HL-60/S4 treated with phorbol 12-myristate 13-acetate at 8.2 ng/mL for 4 days and 3 days (cell line): Measurements from ENCODE around the gene DCTN2.
"Not testable (repeated sequence)": the region's sequence is repeated elsewhere in the genome, so short reads cannot be mapped to it uniquely, and the experiment has no call there.

ENCODE experiments used
- in situ Hi-C: fragments of 300-500 bp; cut with MboI; formaldehyde crosslinking; loops from 2 replicates; pipeline ENCODE4 v1.15.0; 2022; ENCODE audit warnings: low sequenced_read_pairs

Gene DCTN2

DNA sequence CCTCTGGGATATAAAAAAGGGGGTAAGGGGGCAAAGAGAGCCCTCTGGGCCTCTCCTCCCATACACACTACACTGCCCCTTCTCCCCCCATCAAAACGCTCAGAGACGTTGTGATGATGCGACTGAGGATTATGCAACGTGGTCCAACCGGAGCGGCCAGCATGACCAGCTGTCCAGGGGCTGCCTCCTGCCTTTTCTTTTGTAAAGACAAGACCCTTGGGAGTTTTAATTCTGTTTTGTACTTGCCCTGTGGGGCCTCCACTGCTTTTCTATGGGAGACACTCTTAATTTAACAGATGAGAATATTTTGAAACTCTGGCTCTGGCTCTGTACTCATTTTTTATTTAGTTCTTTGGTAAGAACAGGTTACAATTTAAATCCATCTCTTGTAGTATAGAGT, 17.2 kb downstream of the DCTN2 start:
- in situ Hi-C loops = no loop called here

DNA sequence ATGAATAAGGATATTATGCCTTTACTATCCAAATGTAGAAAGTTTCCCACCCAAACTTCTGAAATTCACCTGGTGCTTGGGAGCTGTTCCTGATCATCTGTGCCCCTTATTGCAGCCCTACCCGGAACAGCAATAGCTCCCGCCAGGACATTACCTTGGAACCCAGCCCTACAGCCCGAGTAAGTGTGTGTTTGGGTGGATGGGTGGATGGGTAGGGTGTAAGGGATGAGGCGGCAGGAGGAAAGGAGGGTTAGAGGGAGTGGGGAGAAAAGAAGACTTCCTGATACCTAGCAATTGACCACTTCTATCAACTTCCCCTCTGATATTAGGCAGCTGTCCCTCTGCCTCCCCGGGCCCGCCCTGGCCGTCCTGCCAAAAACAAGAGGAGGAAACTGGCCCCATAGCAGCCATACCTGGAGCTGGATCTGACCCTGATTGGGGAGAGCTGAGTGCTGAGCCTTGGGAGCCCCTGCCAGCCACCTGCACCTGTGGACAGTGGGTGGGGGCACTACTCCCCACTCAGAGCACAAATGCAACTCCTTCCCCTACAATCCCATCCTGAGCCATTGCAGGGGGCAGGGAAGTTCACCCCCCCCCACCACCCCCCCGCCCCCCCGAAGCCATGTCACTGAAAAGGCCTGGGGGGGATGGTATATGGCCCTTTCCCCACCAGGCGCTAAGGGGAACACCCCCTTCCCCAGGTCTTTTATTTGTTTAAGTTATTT, 18.0 kb downstream of the DCTN2 start:
- in situ Hi-C loops = no loop called here

DNA sequence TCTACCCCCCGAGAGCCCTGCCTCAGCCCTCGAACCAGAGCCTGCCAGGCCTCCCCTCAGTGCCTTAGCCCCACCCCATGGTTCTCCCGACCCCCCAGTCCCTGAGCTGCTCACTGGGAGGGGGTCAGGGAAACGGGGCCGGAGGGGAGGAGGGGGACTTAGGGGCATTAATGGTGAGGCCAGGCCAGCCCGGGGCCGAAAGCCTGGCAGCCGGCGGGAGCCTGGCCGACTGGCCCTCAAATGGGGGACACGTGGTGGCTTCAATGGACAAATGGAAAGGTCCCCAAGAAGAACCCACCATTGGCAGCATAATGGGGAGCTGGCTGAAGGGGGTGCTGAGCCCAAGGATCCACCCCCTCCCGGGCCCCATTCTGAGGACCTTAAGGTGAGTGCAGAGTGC, 18.8 kb downstream of the DCTN2 start:
- in situ Hi-C loops = no loop called here

DNA sequence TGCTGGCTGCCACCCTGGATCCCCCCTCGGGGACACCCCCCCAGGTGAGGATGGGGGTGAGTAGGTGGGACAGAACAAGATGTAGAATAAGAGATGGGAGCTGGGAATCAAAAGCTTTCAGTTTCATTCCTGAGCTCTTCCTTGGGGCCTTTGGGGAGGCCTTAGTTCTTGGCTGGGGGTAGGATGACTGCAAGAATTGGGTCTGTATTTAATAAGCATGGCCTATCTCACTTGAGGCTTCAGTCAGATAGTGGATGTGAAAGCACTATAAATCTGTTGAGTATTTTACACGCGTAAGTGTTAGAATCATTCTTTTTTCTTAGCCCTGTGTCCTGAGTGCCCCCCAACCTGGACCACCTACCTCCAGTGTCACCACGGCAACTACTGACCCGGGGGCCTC, 19.8 kb downstream of the DCTN2 start:
- in situ Hi-C loops = no loop called here

DNA sequence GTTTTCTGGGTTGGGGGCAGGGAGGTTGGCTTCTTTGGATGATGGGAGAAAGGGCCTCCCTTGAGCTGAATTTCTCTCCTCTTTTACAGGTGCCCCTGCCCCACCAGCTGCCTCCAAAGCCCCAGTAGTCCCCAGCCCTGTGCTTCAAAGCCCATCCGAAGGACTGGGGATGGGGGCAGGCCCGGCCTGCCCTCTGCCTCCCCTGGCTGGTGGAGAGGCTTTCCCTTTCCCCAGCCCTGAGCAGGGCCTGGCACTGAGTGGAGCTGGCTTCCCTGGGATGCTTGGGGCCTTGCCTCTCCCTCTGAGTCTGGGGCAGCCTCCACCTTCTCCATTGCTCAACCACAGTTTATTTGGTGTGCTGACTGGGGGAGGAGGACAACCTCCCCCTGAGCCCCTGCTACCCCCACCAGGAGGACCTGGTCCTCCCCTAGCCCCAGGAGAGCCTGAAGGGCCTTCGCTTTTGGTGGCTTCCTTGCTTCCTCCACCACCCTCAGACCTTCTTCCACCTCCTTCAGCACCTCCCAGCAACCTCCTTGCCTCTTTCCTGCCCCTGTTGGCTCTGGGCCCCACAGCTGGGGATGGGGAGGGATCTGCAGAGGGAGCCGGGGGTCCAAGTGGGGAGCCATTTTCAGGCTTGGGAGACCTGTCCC, 20.4 kb downstream of the DCTN2 start:
- in situ Hi-C loops = no loop called here

- in situ Hi-C loops = no loop called here
These were observed 21.2 kb downstream of the DCTN2 start for GRCh38 chr12:57525615-57526383.

GRCh38 chr12:57524814-57525614, 22.0 kb downstream of the DCTN2 start:
- in situ Hi-C loops = no loop called here

DNA sequence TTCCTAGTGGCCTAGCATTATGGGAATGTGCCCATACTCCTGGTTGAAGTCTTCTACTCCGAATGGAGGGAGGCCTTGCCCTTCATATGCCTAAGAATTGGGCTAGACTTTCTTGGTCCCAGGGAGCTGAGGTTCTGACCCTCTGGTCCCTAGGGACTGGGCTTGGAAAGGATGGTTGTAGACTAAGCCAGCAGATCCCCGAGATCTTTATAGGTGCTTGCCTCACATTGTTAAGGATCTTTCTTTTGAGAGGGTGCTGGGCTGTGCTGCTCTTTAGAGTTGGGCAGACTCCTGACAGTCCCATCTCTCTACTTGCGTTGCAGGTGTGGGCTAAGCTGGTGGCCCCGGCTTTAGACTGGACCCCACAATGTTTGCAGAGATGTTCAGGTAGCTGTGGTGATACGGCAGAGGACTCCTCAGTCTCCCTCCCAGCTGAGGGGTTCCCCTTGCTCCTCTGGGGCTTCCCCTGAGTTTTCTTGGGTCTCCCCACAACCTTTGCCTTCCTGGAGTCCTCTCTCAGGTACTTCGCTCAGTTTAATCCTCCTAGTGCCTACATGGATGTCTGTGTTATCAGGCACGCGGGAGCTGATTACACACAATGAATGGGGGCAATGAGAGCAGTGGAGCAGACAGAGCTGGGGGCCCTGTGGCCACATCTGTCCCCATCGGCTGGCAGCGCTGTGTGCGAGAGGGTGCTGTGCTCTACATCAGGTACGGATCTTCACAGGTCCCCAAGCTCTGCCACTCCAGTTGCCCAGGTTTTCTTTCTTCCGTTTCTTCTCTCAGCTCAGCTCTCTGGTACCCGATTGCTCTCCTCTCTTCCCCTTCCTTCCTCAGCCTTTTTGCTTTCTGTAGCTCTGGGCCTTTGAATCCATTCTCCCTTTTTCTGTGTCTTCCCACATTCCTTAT, 23.0 kb downstream of the DCTN2 start:
- in situ Hi-C loops = no loop called here

DNA sequence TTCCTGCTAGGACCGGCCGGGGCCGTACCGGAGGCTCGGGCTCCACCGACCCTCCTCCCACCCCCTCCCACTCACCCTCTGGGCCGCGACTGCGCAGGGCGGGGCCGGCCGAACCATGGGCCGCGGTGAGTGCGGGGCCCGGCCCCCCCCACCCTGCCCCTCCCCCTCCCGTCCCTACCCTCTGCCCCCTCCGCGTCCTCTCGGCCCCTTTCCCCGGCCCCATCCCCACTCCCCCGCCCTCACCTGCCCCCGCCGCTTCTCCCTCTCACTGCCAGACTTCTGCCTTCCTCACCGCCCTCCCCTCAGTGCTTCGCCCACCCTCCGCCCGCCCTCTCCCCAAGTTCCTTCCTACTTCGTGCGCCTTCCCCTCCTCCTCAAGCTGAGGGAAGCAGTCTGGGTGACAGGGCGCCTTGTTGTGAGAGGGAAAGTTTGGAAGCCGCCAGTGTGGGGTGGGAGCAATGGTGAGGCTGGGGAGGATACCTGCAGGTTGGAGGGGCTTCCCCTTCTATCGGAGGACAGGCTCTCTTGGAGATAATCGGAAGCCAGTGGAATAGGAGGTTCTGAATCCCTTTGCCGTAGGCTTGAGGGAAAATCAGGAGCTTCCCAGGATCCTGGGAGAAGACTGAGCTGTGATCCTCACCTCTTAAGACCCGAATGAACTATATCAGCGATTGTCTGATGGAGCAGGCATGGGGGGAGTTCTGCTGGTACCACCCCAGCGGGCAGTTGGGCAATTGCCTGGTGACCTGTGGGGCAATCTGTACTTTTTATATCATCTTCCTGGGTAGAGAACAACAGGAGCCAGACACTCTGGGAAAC, 23.9 kb downstream of the DCTN2 start:
- in situ Hi-C loops = no loop called here

- in situ Hi-C loops = no loop called here
These were observed 24.7 kb downstream of the DCTN2 start, which contains the start of gene MBD6 for GRCh38 chr12:57522011-57522886. Gene MBD6, plus strand, starts transcription at chr12:57522824. Its CDS starts 1,480 bp downstream, at chr12:57524304.

- in situ Hi-C loops = no loop called here
These were observed 25.4 kb downstream of the DCTN2 start for GRCh38 chr12:57521525-57522010.

GRCh38 chr12:57520053-57520818, 26.8 kb downstream of the DCTN2 start, which contains the start of gene DDIT3:
Gene DDIT3, minus strand, starts transcription at chr12:57520514. Its CDS starts 3,108 bp downstream, at chr12:57517406.
- in situ Hi-C loops = no loop called here

GRCh38 chr12:57519796-57520052, 27.3 kb downstream of the DCTN2 start:
- in situ Hi-C loops = no loop called here

- in situ Hi-C loops = no loop called here
These were observed 27.8 kb downstream of the DCTN2 start for GRCh38 chr12:57518920-57519795.

DNA sequence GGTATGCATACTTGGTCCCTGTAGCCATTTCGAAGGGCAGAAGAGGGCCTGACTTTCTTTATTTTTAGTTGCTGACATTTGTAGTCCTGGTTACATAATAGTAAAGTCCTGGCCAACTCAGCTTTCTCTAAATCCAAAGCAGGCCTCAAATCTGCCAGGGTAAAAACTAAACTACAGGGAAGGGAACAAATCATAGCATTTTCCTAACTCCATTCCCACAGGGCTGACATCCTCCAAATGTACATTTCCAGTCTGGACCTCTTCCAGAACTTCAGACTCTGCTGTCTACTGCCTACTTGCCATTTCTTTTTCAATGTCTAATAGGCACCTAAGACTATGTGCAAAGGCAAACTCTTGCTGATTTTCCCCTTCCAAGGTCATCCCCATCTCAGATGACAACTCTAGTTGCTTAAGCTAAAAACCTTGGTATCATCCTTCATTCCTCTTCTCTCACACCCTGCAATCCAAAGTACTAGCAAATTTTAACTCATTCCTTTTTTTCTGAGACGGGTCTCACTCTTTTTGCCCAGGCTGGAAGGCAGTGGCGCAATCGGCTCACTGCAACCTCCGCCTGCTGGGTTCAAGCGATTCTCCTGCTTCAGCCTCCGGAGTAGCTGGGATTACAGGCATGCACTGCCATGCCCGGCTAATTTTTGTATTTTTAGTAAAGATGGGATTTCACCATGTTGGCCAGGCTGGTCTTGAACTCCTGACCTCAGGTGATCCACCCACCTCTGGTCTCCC, 28.6 kb downstream of the DCTN2 start:
- in situ Hi-C loops = no loop called here

- in situ Hi-C loops = not testable (repeated sequence)
These were observed 29.3 kb downstream of the DCTN2 start for GRCh38 chr12:57517718-57518117.
